Prostate gland (tissue), 2 donors: Measurements from ENCODE around the gene MSH6.

Experiments used
- CTCF ChIP-seq, 4 experiments: fragments of 200-600 bp in 2 of 4; fragments of 450-650 bp in 2 of 4; sonication (generic) in 2 of 4; IDR thresholded peaks; 1 replicate in 3 of 4; 2 replicates in 1 of 4; pipeline ENCODE4 v1.5.1; 2016 to 2019; ENCODE audit warnings: antibody characterized with exemption in 4 of 4, mild to moderate bottlenecking in 2 of 4, moderate library complexity in 2 of 4
- POLR2A ChIP-seq: fragments of 450-650 bp; IDR thresholded peaks from one replicate; pipeline ENCODE4 v1.6.1; 2016; ENCODE audit warnings: antibody characterized with exemption, mild to moderate bottlenecking
- POLR2AphosphoS5 ChIP-seq: sonication (generic); formaldehyde crosslinking; IDR thresholded peaks from one replicate; pipeline ENCODE4 v1.6.1; 2017; ENCODE audit warnings: antibody characterized with exemption

- TF ChIP-seq POLR2A (no peak), CTCF (IDR thresholded peaks at IDR 0.05) (no peak), POLR2AphosphoS5 (no peak)
Observed at GRCh38 chr2:47778698-47779425, 4.1 kb upstream of the MSH6 start.
